ENCODE measurements around the gene PCDHGC4. TPM values are rescaled to one million over a fixed set of nuclear protein-coding genes. Genes with fewer than 3 reads are reported as not detected.

PCDHGC4 gene
- total RNA-seq, result 0.10 TPM

DNA sequence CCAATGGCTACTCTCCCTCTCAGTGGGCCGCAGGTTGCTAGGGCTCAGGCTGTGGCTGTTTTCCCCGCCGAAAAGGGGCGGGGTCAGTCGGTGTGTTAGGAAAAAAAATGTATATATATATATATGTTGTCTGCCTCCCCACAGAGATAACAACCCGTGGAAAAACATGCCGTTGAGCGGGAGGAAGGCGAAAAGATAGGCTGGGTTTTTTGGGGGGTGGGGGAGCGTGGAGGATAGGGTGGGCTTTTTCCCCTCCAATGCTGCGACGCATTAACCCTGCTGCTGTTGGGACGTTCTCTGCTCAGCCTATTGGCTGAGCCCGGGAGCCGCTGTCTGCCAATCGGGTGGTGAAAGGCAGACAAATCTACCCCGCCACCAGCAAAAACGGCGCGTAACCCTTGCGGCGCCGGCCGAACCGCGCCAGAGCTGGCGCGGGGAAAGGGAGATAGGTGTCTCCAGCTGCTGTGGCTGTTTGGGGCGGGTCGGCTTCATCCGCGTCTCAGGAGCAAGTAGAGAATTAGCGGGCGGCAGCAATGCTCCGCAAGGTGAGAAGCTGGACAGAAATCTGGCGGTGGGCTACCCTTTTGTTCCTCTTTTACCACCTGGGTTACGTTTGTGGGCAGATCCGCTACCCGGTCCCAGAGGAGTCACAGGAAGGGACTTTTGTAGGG lies at the start of gene PCDHGC4:
Gene PCDHGC4, plus strand, starts transcription at position 390 of the 671 bp plus-strand sequence. Its CDS starts 144 bp downstream, at position 534.
- Histone ChIP-seq H3K4me1 (ENCODE audit: insufficient read depth, low read length) (peaks cover 7% of the 10 kb centered on the region), H3K9me3 (ENCODE audit: low read depth, low read length) (no peaks in the 10 kb centered on the region), H3K27me3 (ENCODE audit: insufficient read depth, low read length) (peaks cover 66% of the 10 kb centered on the region), H3K4me3 (ENCODE audit: low read length) (no peak within 1 kb of the TSS)

DNA sequence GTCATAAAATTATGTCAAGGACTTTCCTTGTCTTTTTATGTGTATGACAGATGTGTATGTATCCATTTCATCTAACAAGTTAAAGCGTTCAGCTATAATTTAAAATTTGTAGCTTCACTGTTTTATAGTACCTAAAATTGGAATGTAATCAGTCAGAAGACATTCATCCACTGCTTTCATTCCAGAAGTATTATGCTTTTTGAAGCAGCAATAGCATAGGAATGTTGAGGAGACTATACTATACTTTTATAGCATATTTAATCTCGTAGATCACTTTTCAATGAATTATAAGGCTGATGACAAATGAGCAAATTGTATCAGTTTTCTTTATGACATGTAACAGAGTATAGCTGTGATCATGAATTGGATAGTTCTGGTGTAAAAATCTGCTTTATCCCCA lies 47.6 kb upstream of the PCDHGC4 start:
- H3K9me3 ChIP-seq (ENCODE audit: low read depth, low read length), result no peaks in the 10 kb centered on the region
- no peak overlapping the region for H3K4me3 ChIP-seq (ENCODE audit: low read length)
- peaks cover 50% of the 10 kb centered on the region for H3K27me3 ChIP-seq (ENCODE audit: insufficient read depth, low read length)
- no peaks in the 10 kb centered on the region for H3K4me1 ChIP-seq (ENCODE audit: insufficient read depth, low read length)

DNA sequence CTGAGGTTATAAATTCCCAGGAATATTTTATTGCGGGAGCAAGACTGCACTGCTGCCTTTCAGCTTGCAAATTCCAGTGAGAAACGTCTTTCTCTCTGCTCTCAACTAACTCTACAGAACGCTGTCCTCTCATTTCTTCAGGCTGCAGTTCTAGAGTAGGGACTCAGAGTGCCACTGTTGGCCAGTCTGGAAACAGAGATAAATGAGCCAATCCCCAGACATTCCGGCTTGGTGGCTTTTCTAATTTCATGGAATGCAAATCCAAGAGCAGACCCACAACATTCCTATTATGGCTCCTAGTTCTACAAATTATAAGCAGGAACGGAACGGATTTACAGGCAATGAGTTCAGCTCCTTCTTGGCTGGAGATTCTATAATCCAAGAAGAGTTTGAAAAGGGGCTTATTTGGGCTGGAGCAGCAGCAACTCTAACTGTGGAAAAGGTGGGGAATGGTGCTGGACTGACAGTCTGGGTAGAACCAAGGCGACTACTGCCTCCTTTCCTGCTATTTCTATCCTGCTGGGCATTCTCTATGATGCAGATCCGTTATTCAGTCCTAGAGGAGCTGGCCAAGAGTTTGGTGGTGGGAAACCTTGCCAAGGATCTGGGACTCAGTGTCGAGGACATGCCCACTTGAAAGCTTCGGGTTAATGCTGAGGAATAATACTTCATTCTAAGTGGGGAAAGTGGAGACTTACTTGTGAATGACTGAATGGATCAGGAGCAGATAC lies 45.3 kb upstream of the PCDHGC4 start:
- H3K4me1 ChIP-seq (ENCODE audit: insufficient read depth, low read length), result no peaks in the 10 kb centered on the region
- no peak overlapping the region for H3K4me3 ChIP-seq (ENCODE audit: low read length)
- no peaks in the 10 kb centered on the region for H3K9me3 ChIP-seq (ENCODE audit: low read depth, low read length)
- H3K27me3 ChIP-seq (ENCODE audit: insufficient read depth, low read length), result peaks cover 34% of the 10 kb centered on the region

DNA sequence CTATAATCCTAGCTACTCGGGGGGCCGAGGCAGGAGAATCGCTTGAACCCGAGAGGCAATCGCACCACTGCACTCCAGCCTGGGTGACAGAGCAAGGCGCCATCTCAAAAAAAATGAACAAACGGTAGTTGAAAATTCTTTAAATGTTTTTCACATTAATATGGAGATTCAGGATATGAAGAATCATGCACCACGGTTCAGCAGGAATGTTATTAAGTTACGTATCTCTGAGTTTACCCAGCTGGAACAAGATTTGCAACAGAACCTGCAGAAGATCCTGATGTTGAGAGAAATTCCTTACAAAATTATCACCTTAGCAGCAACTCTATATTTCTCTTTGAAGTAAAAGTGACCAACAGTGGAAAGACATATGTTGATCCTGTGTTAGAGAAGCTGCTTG lies 44.5 kb upstream of the PCDHGC4 start:
- no peaks in the 10 kb centered on the region for H3K9me3 ChIP-seq (ENCODE audit: low read depth, low read length)
- peaks cover 30% of the 10 kb centered on the region for H3K27me3 ChIP-seq (ENCODE audit: insufficient read depth, low read length)
- no peaks in the 10 kb centered on the region for H3K4me1 ChIP-seq (ENCODE audit: insufficient read depth, low read length)

DNA sequence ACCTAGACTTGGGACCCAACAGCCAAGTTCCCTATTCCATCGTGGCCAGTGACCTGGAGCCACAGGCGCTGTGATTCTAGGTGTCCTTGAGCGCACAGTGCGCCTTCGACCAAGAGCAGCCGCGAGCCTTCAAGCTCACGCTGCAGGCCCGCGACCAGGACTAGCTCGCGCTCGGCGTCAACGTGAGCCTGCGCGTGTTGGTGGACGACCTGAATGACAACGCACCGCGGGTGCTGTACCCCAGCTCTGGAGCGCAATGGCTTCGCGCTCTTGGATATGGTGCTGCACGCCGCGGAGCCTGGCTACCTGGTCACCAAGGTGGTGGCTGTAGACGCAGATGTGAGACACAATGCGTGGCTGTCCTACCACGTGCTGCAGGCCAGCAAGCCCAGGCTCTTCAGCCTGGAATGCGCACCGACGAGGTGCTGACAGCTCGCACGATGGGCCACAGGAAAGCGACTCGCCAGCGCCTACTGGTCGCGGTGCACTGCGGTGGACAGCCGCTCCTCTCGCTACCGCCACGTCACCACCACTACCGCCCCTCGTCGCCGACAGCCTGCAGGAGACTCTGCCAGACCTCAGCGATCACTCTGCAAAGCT lies 43.2 kb upstream of the PCDHGC4 start:
- Histone ChIP-seq H3K4me3 (ENCODE audit: low read length) (no peak overlapping the region), H3K4me1 (ENCODE audit: insufficient read depth, low read length) (no peaks in the 10 kb centered on the region), H3K27me3 (ENCODE audit: insufficient read depth, low read length) (peaks cover 17% of the 10 kb centered on the region)

More for the DNA sequence above, 44.5 kb upstream of the PCDHGC4 start:
- H3K4me3 ChIP-seq (ENCODE audit: low read length), result no peak overlapping the region

DNA sequence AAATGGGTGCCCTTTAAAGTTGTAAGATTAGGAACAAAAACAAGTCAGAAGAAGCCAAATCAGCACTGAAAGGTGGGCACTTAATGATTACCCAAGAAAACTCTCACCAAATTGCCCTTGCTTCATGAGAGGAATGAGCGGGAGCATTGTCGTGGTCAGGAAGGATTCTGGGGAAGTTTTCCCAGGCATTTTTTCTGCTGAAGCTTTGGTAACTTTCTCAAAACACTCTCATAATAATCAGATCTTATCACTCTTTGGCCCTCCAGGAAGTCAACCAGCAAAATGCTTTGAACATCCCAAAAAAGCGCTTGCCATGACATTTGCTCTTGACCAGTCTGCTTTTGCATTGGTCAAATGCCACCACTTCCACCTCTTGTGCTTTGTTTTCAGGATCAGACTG lies 19.5 kb upstream of the PCDHGC4 start:
- peaks cover 3% of the 10 kb centered on the region for H3K27me3 ChIP-seq (ENCODE audit: insufficient read depth, low read length)
- no peaks in the 10 kb centered on the region for H3K4me1 ChIP-seq (ENCODE audit: insufficient read depth, low read length)

More for the DNA sequence above, 43.2 kb upstream of the PCDHGC4 start:
- no peaks in the 10 kb centered on the region for H3K9me3 ChIP-seq (ENCODE audit: low read depth, low read length)

DNA sequence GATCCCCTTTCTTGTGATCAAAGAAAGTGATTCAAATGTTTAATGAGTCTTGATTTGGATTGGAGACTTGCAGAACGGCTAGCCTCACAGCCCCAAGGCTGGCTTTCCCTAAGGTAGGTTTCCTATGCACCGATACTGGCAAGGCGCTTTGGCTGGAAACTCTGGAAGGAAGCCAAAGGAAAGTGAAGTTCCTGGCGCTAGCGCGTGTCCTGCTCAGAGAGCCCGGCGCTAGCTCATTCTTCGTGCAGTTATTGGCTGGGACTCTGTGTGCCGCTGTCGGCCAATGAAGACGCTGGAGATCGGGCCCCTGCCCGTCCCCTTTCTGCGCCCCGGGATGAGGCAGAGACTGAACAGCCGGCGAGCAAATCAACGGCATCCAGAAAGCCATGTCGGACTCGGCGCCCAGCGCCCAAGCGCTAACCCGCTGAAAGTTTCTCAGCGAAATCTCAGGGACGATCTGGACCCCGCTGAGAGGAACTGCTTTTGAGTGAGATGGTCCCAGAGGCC lies 9.2 kb upstream of the PCDHGC4 start, which contains the start of gene PCDHGC3:
Gene PCDHGC3, plus strand, starts transcription at position 342 of the 507 bp plus-strand sequence. Its CDS starts 151 bp downstream, at position 493.
- Histone ChIP-seq H3K4me1 (ENCODE audit: insufficient read depth, low read length) (peaks cover 23% of the 10 kb centered on the region), H3K9me3 (ENCODE audit: low read depth, low read length) (no peaks in the 10 kb centered on the region), H3K4me3 (ENCODE audit: low read length) (peak within 1 kb of the TSS; percentile 9), H3K27me3 (ENCODE audit: insufficient read depth, low read length) (peaks cover 71% of the 10 kb centered on the region)

More for the DNA sequence above, 19.5 kb upstream of the PCDHGC4 start:
- no peaks in the 10 kb centered on the region for H3K9me3 ChIP-seq (ENCODE audit: low read depth, low read length)
- no peak overlapping the region for H3K4me3 ChIP-seq (ENCODE audit: low read length)

GRCh38 chr5:141476132-141476911 lies 8.5 kb upstream of the PCDHGC4 start:
- peaks cover 74% of the 10 kb centered on the region for H3K27me3 ChIP-seq (ENCODE audit: insufficient read depth, low read length)
- H3K9me3 ChIP-seq (ENCODE audit: low read depth, low read length), result no peaks in the 10 kb centered on the region
- H3K4me1 ChIP-seq (ENCODE audit: insufficient read depth, low read length), result peaks cover 23% of the 10 kb centered on the region
- H3K4me3 ChIP-seq (ENCODE audit: low read length), result peak overlapping the region; percentile 9

GRCh38 chr5:141477044-141477575 lies 7.7 kb upstream of the PCDHGC4 start:
- Histone ChIP-seq H3K4me3 (ENCODE audit: low read length) (no peak overlapping the region), H3K9me3 (ENCODE audit: low read depth, low read length) (no peaks in the 10 kb centered on the region), H3K4me1 (ENCODE audit: insufficient read depth, low read length) (peaks cover 23% of the 10 kb centered on the region), H3K27me3 (ENCODE audit: insufficient read depth, low read length) (peaks cover 76% of the 10 kb centered on the region)

GRCh38 chr5:141477815-141478214 lies 7.0 kb upstream of the PCDHGC4 start:
- H3K4me1 ChIP-seq (ENCODE audit: insufficient read depth, low read length), result peaks cover 23% of the 10 kb centered on the region
- H3K27me3 ChIP-seq (ENCODE audit: insufficient read depth, low read length), result peaks cover 78% of the 10 kb centered on the region
- H3K4me3 ChIP-seq (ENCODE audit: low read length), result no peak overlapping the region
- H3K9me3 ChIP-seq (ENCODE audit: low read depth, low read length), result no peaks in the 10 kb centered on the region

- H3K27me3 ChIP-seq (ENCODE audit: insufficient read depth, low read length), result peaks cover 83% of the 10 kb centered on the region
- peaks cover 23% of the 10 kb centered on the region for H3K4me1 ChIP-seq (ENCODE audit: insufficient read depth, low read length)
- no peaks in the 10 kb centered on the region for H3K9me3 ChIP-seq (ENCODE audit: low read depth, low read length)
- H3K4me3 ChIP-seq (ENCODE audit: low read length), result no peak overlapping the region
These were observed 6.4 kb upstream of the PCDHGC4 start for GRCh38 chr5:141478321-141478945.

- Histone ChIP-seq H3K4me3 (ENCODE audit: low read length) (no peak overlapping the region), H3K4me1 (ENCODE audit: insufficient read depth, low read length) (peaks cover 24% of the 10 kb centered on the region), H3K27me3 (ENCODE audit: insufficient read depth, low read length) (peaks cover 83% of the 10 kb centered on the region), H3K9me3 (ENCODE audit: low read depth, low read length) (no peaks in the 10 kb centered on the region)
These were observed 5.1 kb upstream of the PCDHGC4 start for GRCh38 chr5:141479776-141480175.

DNA sequence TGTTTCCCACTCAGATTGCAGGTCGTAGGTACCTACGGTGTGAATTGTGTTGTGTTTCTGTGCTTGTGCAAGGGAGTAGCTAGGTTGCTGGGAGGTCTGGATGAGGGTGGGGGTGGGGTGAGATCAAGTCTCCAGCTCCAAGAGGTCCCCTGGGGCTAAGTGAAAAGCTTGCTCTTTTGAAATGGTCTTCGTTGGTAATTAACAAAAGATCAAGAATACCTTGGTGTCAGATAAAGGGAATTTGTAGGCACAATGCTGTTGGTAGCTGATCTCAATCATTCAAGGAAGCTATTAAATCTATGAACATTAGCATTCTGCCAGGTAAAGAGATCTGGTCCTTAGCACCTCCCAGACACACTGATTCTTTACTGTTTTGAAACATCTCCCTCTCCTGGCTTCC lies 928 bp upstream of the PCDHGC4 start:
- Histone ChIP-seq H3K27me3 (ENCODE audit: insufficient read depth, low read length) (peaks cover 73% of the 10 kb centered on the region), H3K4me1 (ENCODE audit: insufficient read depth, low read length) (peaks cover 7% of the 10 kb centered on the region), H3K9me3 (ENCODE audit: low read depth, low read length) (no peaks in the 10 kb centered on the region), H3K4me3 (ENCODE audit: low read length) (no peak overlapping the region)

DNA sequence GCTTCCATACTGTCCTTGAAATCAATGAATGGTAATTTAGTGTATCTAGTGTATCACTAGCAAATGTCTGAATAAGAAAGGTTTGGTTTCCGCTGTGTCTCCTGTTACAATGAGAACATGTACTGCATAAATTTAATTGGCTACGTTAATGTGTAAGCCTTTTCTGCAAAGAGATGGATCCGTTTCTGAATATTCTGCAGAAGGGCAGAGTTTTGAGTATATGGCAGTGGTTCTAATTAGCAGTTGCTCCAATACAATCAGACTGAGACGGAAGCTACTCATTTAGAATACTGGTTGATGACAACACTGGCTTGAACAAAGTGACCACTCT lies 555 bp upstream of the PCDHGC4 start:
- Histone ChIP-seq H3K4me1 (ENCODE audit: insufficient read depth, low read length) (peaks cover 7% of the 10 kb centered on the region), H3K9me3 (ENCODE audit: low read depth, low read length) (no peaks in the 10 kb centered on the region), H3K4me3 (ENCODE audit: low read length) (no peak overlapping the region), H3K27me3 (ENCODE audit: insufficient read depth, low read length) (peaks cover 69% of the 10 kb centered on the region)

Measured in mononuclear cell (primary cell).